ENCODE measurements around the gene PMP22. TPM values are rescaled to one million over a fixed set of nuclear protein-coding genes. Genes with fewer than 3 reads are reported as not detected.
A peak's percentile ranks its signal among the peaks of the same experiment; 100 is the strongest.
"Not testable (repeated sequence)": the region's sequence is repeated elsewhere in the genome, so short reads cannot be mapped to it uniquely, and the experiment has no call there.

The PMP22 gene
- total and polyA plus RNA-seq, 5 donors = 116 to 137 (median 126) TPM

- H3K4me3 ChIP-seq (ENCODE audit: low read length) = no peak overlapping the region
- intact Hi-C loops (cut with DNase I) = no loop called here
- H3K27me3 ChIP-seq (ENCODE audit: control insufficient read depth, insufficient read depth) = no peaks in the 10 kb centered on the region
- no peak overlapping the region for H3K27ac ChIP-seq (ENCODE audit: low read length)
- no peaks in the 10 kb centered on the region for H3K4me1 ChIP-seq (ENCODE audit: control insufficient read depth, insufficient read depth, low read length)
- ATAC-seq (no peak), DNase-seq (no peak)
- 77% methylated on average over 1 of the region's 1 CpG for WGBS
- no peaks in the 10 kb centered on the region for H3K9me3 ChIP-seq (ENCODE audit: control insufficient read depth, low read length)
These were observed 54.9 kb downstream of the PMP22 start for GRCh38 chr17:15210247-15210646.

- H3K9me3 ChIP-seq (ENCODE audit: control insufficient read depth, low read length); H3K27me3 ChIP-seq (ENCODE audit: control insufficient read depth, insufficient read depth); intact Hi-C loops (cut with DNase I); ATAC-seq; H3K4me1 ChIP-seq (ENCODE audit: control insufficient read depth, insufficient read depth, low read length); DNase-seq; H3K27ac ChIP-seq (ENCODE audit: low read length); H3K4me3 ChIP-seq (ENCODE audit: low read length): not testable (repeated sequence)
- WGBS = 96% methylated on average over 2 of the region's 2 CpGs
These were observed 62.1 kb downstream of the PMP22 start for GRCh38 chr17:15203062-15203461.

- H3K27ac ChIP-seq (ENCODE audit: low read length); H3K27me3 ChIP-seq (ENCODE audit: control insufficient read depth, insufficient read depth); intact Hi-C loops (cut with DNase I); DNase-seq; H3K9me3 ChIP-seq (ENCODE audit: control insufficient read depth, low read length); H3K4me1 ChIP-seq (ENCODE audit: control insufficient read depth, insufficient read depth, low read length); ATAC-seq; H3K4me3 ChIP-seq (ENCODE audit: low read length): not testable (repeated sequence)
- WGBS = 92% methylated on average over 2 of the region's 2 CpGs
These were observed 64.6 kb downstream of the PMP22 start for GRCh38 chr17:15200574-15200973.

GRCh38 chr17:15197229-15197628, 67.9 kb downstream of the PMP22 start:
- 87% methylated on average over 3 of the region's 3 CpGs for WGBS
- Histone ChIP-seq H3K9me3 (ENCODE audit: control insufficient read depth, low read length) (peaks cover 2% of the 10 kb centered on the region), H3K27me3 (ENCODE audit: control insufficient read depth, insufficient read depth) (no peaks in the 10 kb centered on the region), H3K4me1 (ENCODE audit: control insufficient read depth, insufficient read depth, low read length) (no peaks in the 10 kb centered on the region), H3K27ac (ENCODE audit: low read length) (no peak overlapping the region), H3K4me3 (ENCODE audit: low read length) (no peak overlapping the region)
- no peak for DNase-seq
- intact Hi-C loops (cut with DNase I) = no loop called here
- ATAC-seq = no peak

- H3K27me3 ChIP-seq (ENCODE audit: control insufficient read depth, insufficient read depth) = no peaks in the 10 kb centered on the region
- no peak overlapping the region for H3K27ac ChIP-seq (ENCODE audit: low read length)
- 67% methylated on average over 1 of the region's 1 CpG for WGBS
- no peak for ATAC-seq
- H3K4me3 ChIP-seq (ENCODE audit: low read length) = no peak overlapping the region
- no peaks in the 10 kb centered on the region for H3K4me1 ChIP-seq (ENCODE audit: control insufficient read depth, insufficient read depth, low read length)
- intact Hi-C loops (cut with DNase I) = no loop called here
- no peak for DNase-seq
- H3K9me3 ChIP-seq (ENCODE audit: control insufficient read depth, low read length) = peaks cover 5% of the 10 kb centered on the region
These were observed 70.3 kb downstream of the PMP22 start for GRCh38 chr17:15194859-15195277.

GRCh38 chr17:15185625-15185991, 79.5 kb downstream of the PMP22 start:
- ATAC-seq (peak; percentile 90 to 92), DNase-seq (peak in 2 of 3 donors; percentile 26 to 38)
- intact Hi-C loops (cut with DNase I) = no loop called here
- WGBS = 14% methylated on average over 4 of the region's 4 CpGs
- Histone ChIP-seq H3K4me3 (ENCODE audit: low read length) (no peak overlapping the region), H3K9me3 (ENCODE audit: control insufficient read depth, low read length) (no peaks in the 10 kb centered on the region), H3K4me1 (ENCODE audit: control insufficient read depth, insufficient read depth, low read length) (peaks cover 4% of the 10 kb centered on the region), H3K27me3 (ENCODE audit: control insufficient read depth, insufficient read depth) (no peaks in the 10 kb centered on the region), H3K27ac (ENCODE audit: low read length) (no peak overlapping the region)

GRCh38 chr17:15184872-15185624, 80.1 kb downstream of the PMP22 start:
- ATAC-seq = no peak
- H3K9me3 ChIP-seq (ENCODE audit: control insufficient read depth, low read length) = no peaks in the 10 kb centered on the region
- intact Hi-C loops (cut with DNase I) = no loop called here
- H3K4me1 ChIP-seq (ENCODE audit: control insufficient read depth, insufficient read depth, low read length) = peaks cover 4% of the 10 kb centered on the region
- H3K27me3 ChIP-seq (ENCODE audit: control insufficient read depth, insufficient read depth) = no peaks in the 10 kb centered on the region
- H3K4me3 ChIP-seq (ENCODE audit: low read length) = no peak overlapping the region
- H3K27ac ChIP-seq (ENCODE audit: low read length) = no peak overlapping the region
- DNase-seq = no peak
- WGBS = 76% methylated on average over 5 of the region's 5 CpGs

GRCh38 chr17:15181816-15182215, 83.3 kb downstream of the PMP22 start:
- Histone ChIP-seq H3K9me3 (ENCODE audit: control insufficient read depth, low read length) (no peaks in the 10 kb centered on the region), H3K27me3 (ENCODE audit: control insufficient read depth, insufficient read depth) (no peaks in the 10 kb centered on the region), H3K4me3 (ENCODE audit: low read length) (no peak overlapping the region), H3K27ac (ENCODE audit: low read length) (no peak overlapping the region), H3K4me1 (ENCODE audit: control insufficient read depth, insufficient read depth, low read length) (peaks cover 4% of the 10 kb centered on the region)
- 78% methylated on average over 6 of the region's 6 CpGs for WGBS
- intact Hi-C loops (cut with DNase I) = no loop called here
- ATAC-seq (no peak), DNase-seq (no peak)

- ATAC-seq (no peak), DNase-seq (no peak)
- H3K4me1 ChIP-seq (ENCODE audit: control insufficient read depth, insufficient read depth, low read length) = peaks cover 4% of the 10 kb centered on the region
- no peak overlapping the region for H3K4me3 ChIP-seq (ENCODE audit: low read length)
- H3K9me3 ChIP-seq (ENCODE audit: control insufficient read depth, low read length) = no peaks in the 10 kb centered on the region
- H3K27me3 ChIP-seq (ENCODE audit: control insufficient read depth, insufficient read depth) = no peaks in the 10 kb centered on the region
- WGBS = 71% methylated on average over 8 of the region's 8 CpGs
- intact Hi-C loops (cut with DNase I) = no loop called here
- no peak overlapping the region for H3K27ac ChIP-seq (ENCODE audit: low read length)
These were observed 83.8 kb downstream of the PMP22 start for GRCh38 chr17:15181333-15181732.

GRCh38 chr17:15180121-15180561, 85.0 kb downstream of the PMP22 start:
- H3K4me1 ChIP-seq (ENCODE audit: control insufficient read depth, insufficient read depth, low read length) = no peaks in the 10 kb centered on the region
- intact Hi-C loops (cut with DNase I) = no loop called here
- H3K9me3 ChIP-seq (ENCODE audit: control insufficient read depth, low read length) = no peaks in the 10 kb centered on the region
- WGBS = 73% methylated on average over 8 of the region's 8 CpGs
- DNase-seq (no peak), ATAC-seq (no peak)
- no peaks in the 10 kb centered on the region for H3K27me3 ChIP-seq (ENCODE audit: control insufficient read depth, insufficient read depth)
- H3K4me3 ChIP-seq (ENCODE audit: low read length) = no peak overlapping the region
- H3K27ac ChIP-seq (ENCODE audit: low read length) = no peak overlapping the region

Measured in right cardiac atrium (tissue), 5 donors.